Nephron (organoid): Measurements from ENCODE around the gene BTBD2.

Source experiments
- H3K27ac Mint-ChIP-seq, 3 experiments: 2 replicates each; pipeline ENCODE4 v1.8.0; 2020; ENCODE audit warnings: mixed read lengths in 3 of 3, mild to moderate bottlenecking in 2 of 3, moderate library complexity in 1 of 3
- H3K27me3 Mint-ChIP-seq: 2 replicates; pipeline ENCODE4 v1.8.0; 2021; ENCODE audit warnings: low read depth, mild to moderate bottlenecking, moderate library complexity, mixed read lengths
- H3K36me3 Mint-ChIP-seq: 2 replicates; pipeline ENCODE4 v1.8.0; 2020; ENCODE audit warnings: low read depth, mixed read lengths
- H3K4me1 Mint-ChIP-seq: 2 replicates; pipeline ENCODE4 v1.8.0; 2020; ENCODE audit warnings: mixed read lengths
- H3K4me3 Mint-ChIP-seq, 3 experiments: 2 replicates each; pipeline ENCODE4 v1.8.0; 2020; ENCODE audit warnings: mild to moderate bottlenecking in 3 of 3, mixed read lengths in 3 of 3, moderate library complexity in 2 of 3
- H3K9me3 Mint-ChIP-seq: 2 replicates; pipeline ENCODE4 v1.8.0; 2020; ENCODE audit warnings: mixed read lengths
- CTCF ChIP-seq, 3 experiments: fragments of 200-600 bp; sonication (generic); IDR thresholded peaks; one replicate each; pipeline ENCODE4 v1.5.0; 2021; ENCODE audit warnings: antibody characterized with exemption in 3 of 3; ENCODE audit not compliant: unreplicated experiment in 3 of 3

Gene BTBD2

GRCh38 chr19:2051773-2052704 lies 36.5 kb upstream of the BTBD2 start:
- peak overlapping the region; percentile 81 to 86 (median 82) for H3K4me3 Mint-ChIP-seq
- peak overlapping the region; percentile 76 to 89 (median 78) for H3K27ac Mint-ChIP-seq
- no peaks in the 10 kb centered on the region for H3K36me3 Mint-ChIP-seq
- TF ChIP-seq CTCF (IDR thresholded peaks at IDR 0.05; ENCODE audit: unreplicated experiment in 3 of 3): no peak
- no peaks in the 10 kb centered on the region for H3K27me3 Mint-ChIP-seq
- no peaks in the 10 kb centered on the region for H3K9me3 Mint-ChIP-seq
- peaks cover 10% of the 10 kb centered on the region for H3K4me1 Mint-ChIP-seq

- H3K4me1 Mint-ChIP-seq: peaks cover 10% of the 10 kb centered on the region
- TF ChIP-seq CTCF (IDR thresholded peaks at IDR 0.05; ENCODE audit: unreplicated experiment in 3 of 3): peak in 2 of 3 experiments; percentile 20 to 55
- H3K27me3 Mint-ChIP-seq: no peaks in the 10 kb centered on the region
- peak within 1 kb of the TSS; percentile 87 to 96 (median 93) for H3K4me3 Mint-ChIP-seq
- peak within 1 kb of the TSS; percentile 86 to 95 (median 88) for H3K27ac Mint-ChIP-seq
- no peaks in the 10 kb centered on the region for H3K36me3 Mint-ChIP-seq
- no peaks in the 10 kb centered on the region for H3K9me3 Mint-ChIP-seq
These were observed 35.7 kb upstream of the BTBD2 start, which contains the start of gene MKNK2 for GRCh38 chr19:2050991-2051772. TSS of gene MKNK2 (minus strand) at chr19:2051244. CDS start at chr19:2050851, 393 bp downstream.

GRCh38 chr19:2050349-2050990 lies 35.0 kb upstream of the BTBD2 start:
- Mint-ChIP-seq H3K9me3 (no peaks in the 10 kb centered on the region), H3K4me1 (peaks cover 7% of the 10 kb centered on the region), H3K27me3 (no peaks in the 10 kb centered on the region), H3K4me3 (peak overlapping the region; percentile 87 to 96 (median 93)), H3K27ac (peak overlapping the region in 1 of 3 experiments; percentile 95), H3K36me3 (no peaks in the 10 kb centered on the region)
- no peak for TF ChIP-seq CTCF (IDR thresholded peaks at IDR 0.05; ENCODE audit: unreplicated experiment in 3 of 3)

- Mint-ChIP-seq H3K36me3 (no peaks in the 10 kb centered on the region), H3K4me3 (peak overlapping the region; percentile 87 to 96 (median 93)), H3K4me1 (peaks cover 5% of the 10 kb centered on the region)
These were observed 34.3 kb upstream of the BTBD2 start for GRCh38 chr19:2049741-2050348.

More at GRCh38 chr19:2049741-2050348, 34.3 kb upstream of the BTBD2 start:
- Mint-ChIP-seq H3K27ac (peak overlapping the region; percentile 86 to 96 (median 95)), H3K27me3 (no peaks in the 10 kb centered on the region), H3K9me3 (no peaks in the 10 kb centered on the region)
- TF ChIP-seq CTCF (IDR thresholded peaks at IDR 0.05; ENCODE audit: unreplicated experiment in 3 of 3): no peak
